Coronary artery (tissue), 2 donors: ENCODE results near the gene SLC17A1.
"Not testable (repeated sequence)": the region's sequence is repeated elsewhere in the genome, so short reads cannot be mapped to it uniquely, and the experiment has no call there.

Source experiments
- DNase-seq: peaks from one replicate; pipeline ENCODE4 v3.0.0-alpha.2; 2017; ENCODE audit warnings: low spot score
- H3K27ac ChIP-seq, 2 donors: fragments of 200-600 bp; sonication (generic); one replicate each; pipeline ENCODE4 v1.5.1; 2016 to 2019
- H3K4me3 ChIP-seq: fragments of 200-600 bp; sonication (generic); 2 replicates; pipeline ENCODE4 v1.5.1; 2016; ENCODE audit warnings: mild to moderate bottlenecking, moderate library complexity
- TF ChIP-seq, protein P1 (sequence below): fragments of 200-600 bp; sonication (generic); IDR thresholded peaks from one replicate; pipeline ENCODE4 v1.5.1; 2019; ENCODE audit warnings: antibody characterized with exemption

The SLC17A1 gene

GRCh38 chr6:25750906-25751305 is 80.9 kb downstream of the SLC17A1 start:
- TF ChIP-seq, protein P1, sequence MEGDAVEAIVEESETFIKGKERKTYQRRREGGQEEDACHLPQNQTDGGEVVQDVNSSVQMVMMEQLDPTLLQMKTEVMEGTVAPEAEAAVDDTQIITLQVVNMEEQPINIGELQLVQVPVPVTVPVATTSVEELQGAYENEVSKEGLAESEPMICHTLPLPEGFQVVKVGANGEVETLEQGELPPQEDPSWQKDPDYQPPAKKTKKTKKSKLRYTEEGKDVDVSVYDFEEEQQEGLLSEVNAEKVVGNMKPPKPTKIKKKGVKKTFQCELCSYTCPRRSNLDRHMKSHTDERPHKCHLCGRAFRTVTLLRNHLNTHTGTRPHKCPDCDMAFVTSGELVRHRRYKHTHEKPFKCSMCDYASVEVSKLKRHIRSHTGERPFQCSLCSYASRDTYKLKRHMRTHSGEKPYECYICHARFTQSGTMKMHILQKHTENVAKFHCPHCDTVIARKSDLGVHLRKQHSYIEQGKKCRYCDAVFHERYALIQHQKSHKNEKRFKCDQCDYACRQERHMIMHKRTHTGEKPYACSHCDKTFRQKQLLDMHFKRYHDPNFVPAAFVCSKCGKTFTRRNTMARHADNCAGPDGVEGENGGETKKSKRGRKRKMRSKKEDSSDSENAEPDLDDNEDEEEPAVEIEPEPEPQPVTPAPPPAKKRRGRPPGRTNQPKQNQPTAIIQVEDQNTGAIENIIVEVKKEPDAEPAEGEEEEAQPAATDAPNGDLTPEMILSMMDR = no peak
- Histone ChIP-seq H3K27ac (no peak overlapping the region), H3K4me3 (no peak overlapping the region)
- no peak for DNase-seq

DNA sequence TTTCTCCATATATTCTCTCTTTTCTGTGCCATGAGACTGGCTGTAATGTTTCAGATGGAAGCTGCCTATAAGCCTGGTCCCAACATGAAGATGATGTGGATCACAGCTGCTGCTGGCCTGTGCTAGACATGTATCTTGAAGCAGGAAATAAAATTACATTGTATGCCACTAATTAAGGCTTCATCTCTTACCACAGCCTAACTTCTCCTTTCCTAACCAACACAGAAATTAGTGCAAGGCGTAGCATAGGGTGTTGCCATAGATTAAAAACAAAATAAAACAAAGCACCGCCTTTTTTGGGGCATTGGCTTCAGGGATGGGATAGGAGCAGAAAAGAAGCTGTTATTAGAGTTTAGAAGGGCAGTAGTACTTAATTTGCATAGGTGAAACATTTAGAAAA is 82.0 kb downstream of the SLC17A1 start:
- TF ChIP-seq, protein P1 = no peak
- DNase-seq = no peak
- Histone ChIP-seq H3K4me3 (no peak overlapping the region), H3K27ac (no peak overlapping the region)

- DNase-seq, H3K4me3 ChIP-seq, H3K27ac ChIP-seq: not testable (repeated sequence)
Observed at GRCh38 chr6:25748601-25749517, 83.0 kb downstream of the SLC17A1 start.

- H3K27ac ChIP-seq = no peak overlapping the region
- TF ChIP-seq, protein P1 = no peak
- no peak for DNase-seq
Observed at GRCh38 chr6:25748049-25748448, 83.8 kb downstream of the SLC17A1 start.

GRCh38 chr6:25747477-25747876 is 84.4 kb downstream of the SLC17A1 start:
- H3K27ac ChIP-seq = no peak overlapping the region
- DNase-seq = no peak
- TF ChIP-seq, protein P1 = no peak
- H3K4me3 ChIP-seq = no peak overlapping the region

More at GRCh38 chr6:25748049-25748448, 83.8 kb downstream of the SLC17A1 start:
- H3K4me3 ChIP-seq = no peak overlapping the region

- TF ChIP-seq, protein P1 = no peak
- DNase-seq = no peak
- Histone ChIP-seq H3K4me3 (no peak overlapping the region), H3K27ac (no peak overlapping the region)
Observed at GRCh38 chr6:25746968-25747367, 84.9 kb downstream of the SLC17A1 start.

DNA sequence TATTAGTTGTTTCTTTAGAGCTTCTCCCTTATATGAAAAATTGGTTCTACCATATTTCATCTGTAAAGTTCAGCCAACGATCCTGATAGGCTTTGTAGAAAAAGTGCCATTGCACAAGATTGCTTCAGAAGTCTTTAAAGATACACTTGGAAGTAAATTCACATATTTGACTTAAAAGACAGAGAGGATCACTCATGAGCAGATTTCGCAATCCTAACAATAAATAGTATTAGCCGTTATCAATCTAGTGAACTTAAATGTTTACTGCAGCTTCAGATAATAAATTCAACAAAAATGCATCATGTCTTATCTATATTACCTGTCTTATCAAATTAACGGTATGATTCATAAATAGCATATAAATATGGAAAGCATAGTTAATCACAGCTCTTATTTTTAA is 86.0 kb downstream of the SLC17A1 start:
- Histone ChIP-seq H3K27ac (no peak overlapping the region), H3K4me3 (no peak overlapping the region)
- TF ChIP-seq, protein P1 = no peak
- no peak for DNase-seq
